Mammary epithelial cell (primary cell): Measurements from ENCODE around the gene KRTAP5-3.

Source experiments
- CTCF ChIP-seq, 2 donors: IDR thresholded peaks in 1 of 2; conservative IDR thresholded peaks in 1 of 2; 2 replicates each; pipeline ENCODE4 v1.5.1; 2011 to 2012; ENCODE audit warnings: inconsistent platforms in 2 of 2, low read length in 2 of 2, mild to moderate bottlenecking in 2 of 2, control low read depth in 1 of 2, low read depth in 1 of 2; ENCODE audit not compliant: insufficient read depth in 1 of 2; ENCODE audit errors: extremely low read depth in 1 of 2
- EZH2 ChIP-seq: IDR thresholded peaks from 2 replicates; pipeline ENCODE4 v1.6.1; 2012; ENCODE audit warnings: low read length, inconsistent platforms, borderline replicate concordance

- TF ChIP-seq CTCF (conservative IDR thresholded peaks at IDR 0.05 in 1 of 2, IDR thresholded peaks at IDR 0.05 in 1 of 2; ENCODE audit: extremely low read depth in 1 of 2, insufficient read depth in 1 of 2, low read depth in 1 of 2, low read length in 2 of 2), result no peak
- no peak for TF ChIP-seq EZH2
Observed at GRCh38 chr11:1563149-1563638, 45.1 kb downstream of the KRTAP5-3 start.
